Erythroblast (primary cell): Measurements from ENCODE around the gene YBX1.
"Not testable (repeated sequence)": the region's sequence is repeated elsewhere in the genome, so short reads cannot be mapped to it uniquely, and the experiment has no call there.

Experiments used
- DNase-seq, 2 experiments: peaks; one replicate each; lab custom pipeline; 2025; lab: John Stamatoyannopoulos, UW
- GATA1 ChIP-seq: IDR thresholded peaks from 2 replicates; pipeline ENCODE4 v1.6.1; 2011; ENCODE audit warnings: low read depth, mild to moderate bottlenecking, control low read depth, low read length, moderate library complexity
- POLR2A ChIP-seq: IDR thresholded peaks from 2 replicates; pipeline ENCODE4 v1.6.1; 2011; ENCODE audit warnings: mild to moderate bottlenecking, low read length

YBX1 gene

DNA sequence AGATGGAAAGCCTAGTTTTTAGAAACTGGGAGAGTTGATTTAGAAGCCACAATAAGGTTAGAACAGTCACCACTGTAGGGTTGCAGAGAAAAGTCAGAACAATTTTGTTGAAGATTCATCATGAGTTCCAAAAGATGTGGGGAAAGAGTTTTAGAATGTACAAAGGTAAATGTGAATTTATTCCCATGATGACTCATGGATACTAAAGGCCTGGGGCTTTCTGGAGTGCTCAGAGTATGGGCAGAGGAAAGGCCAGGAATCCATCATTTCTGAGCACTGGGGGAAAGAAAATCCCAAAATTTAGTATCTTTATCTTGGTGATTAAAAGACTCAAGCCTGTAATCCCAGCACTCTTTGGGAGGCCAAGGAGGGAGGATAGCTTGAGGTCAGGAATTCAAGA is 17.8 kb downstream of the YBX1 start:
- DNase-seq, result no peak
- TF ChIP-seq GATA1, result no peak

DNA sequence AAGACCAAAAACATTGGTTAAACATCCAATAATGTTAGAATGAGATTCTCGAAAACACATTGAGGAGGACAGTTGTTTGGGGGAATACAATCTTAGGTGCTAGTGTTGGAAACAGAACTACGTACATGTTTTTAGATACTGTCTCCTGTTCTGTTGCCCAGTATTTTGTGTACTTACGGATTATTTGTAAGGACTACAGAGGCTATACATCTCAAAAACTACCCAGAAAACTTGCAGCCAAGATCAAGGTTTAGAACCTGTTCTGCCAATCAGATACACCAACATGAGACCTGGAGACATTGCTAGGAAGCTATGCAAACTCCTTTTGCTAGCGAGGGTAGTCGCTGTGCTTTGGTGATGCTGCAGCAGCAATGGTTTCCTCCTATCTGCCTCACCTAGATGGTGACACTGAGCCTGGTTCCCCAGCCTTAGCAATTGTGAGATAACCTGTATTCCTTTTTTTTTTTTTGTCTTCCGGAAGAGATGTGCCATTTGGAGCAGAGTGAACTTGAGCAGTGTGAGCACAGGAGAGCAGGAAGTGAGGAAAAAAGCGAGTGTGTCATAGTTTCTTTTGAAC is 21.8 kb downstream of the YBX1 start:
- TF ChIP-seq GATA1 (no peak), POLR2A (no peak)
- no peak for DNase-seq

DNA sequence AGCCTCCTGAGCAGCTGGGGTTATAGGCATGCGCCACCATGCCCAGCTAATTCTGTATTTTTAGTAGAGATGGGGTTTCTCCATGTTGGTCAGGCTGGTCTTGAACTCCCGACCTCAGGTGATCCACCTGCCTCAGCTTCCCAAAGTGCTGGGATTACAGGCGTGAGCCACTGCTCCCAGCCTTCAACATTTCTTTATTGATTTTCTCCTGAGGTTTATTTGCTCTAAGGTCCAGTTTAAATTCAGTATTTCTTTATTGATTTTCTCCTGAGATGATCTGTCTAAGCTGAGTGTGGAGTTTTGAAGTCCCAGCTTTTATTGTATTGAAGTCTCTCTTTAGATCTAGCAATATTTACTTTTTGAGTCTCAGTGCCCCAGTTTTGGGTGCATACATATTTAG is 30.6 kb downstream of the YBX1 start:
- not testable (repeated sequence) for DNase-seq

DNA sequence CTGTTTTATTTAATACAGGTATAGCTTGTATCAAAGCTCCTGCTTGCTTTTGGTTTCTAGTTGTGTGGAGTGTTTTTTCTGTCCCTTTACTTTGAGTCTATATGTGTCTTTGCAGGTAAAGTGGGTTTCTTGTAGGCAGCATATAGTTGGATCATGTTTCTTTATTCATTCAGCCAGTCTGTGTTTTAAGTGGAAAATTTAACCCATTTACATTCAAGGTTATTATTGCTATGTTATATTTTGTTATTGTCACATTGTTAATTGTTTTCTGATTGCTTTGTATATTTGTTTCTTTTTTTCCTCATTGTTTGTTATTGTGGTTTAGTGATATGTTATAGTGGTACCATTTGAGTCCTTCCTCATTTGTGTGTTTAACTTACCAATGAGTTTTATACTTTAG is 31.1 kb downstream of the YBX1 start:
- TF ChIP-seq GATA1 (no peak), POLR2A (no peak)
- no peak for DNase-seq

DNA sequence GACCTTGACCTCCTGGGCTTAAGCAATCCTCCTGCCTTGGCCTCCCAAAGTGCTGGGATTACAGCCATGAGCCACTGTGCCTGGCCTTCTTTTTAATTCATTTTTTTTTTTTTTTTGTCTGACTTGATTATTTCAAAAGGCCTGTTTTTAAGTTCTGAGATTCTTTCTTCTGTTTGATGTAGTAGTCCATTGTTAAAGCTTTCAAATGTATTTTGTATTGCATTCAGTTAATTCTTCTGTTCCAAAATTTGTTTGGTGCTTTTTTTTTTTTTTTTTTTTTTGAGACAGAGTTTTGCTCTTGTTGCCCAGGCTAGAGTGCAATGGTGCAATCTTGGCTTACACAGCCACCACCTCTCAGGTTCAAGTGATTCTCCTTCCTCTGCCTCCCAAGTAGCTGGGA is 32.2 kb downstream of the YBX1 start:
- not testable (repeated sequence) for DNase-seq

DNA sequence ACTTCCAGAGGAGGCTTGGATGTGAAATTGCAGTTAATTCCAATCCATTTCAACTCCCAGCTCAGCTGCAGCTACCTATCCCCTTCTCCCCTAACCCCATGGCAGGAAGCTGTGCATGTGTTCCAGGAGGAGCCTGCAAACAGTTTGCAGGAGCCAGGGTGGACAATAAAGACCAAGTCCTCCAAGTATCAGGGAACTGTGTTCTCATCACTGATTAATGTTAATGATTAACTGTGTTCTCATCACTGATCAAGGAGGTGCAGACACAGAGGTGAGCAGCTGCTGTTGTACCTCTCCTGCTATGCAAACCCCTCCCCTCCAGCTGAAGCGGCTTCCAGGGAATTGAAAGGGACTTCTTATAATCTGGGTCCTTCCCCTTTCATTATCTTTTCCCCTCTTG is 38.6 kb downstream of the YBX1 start:
- no peak for TF ChIP-seq POLR2A
- DNase-seq, result no peak

DNA sequence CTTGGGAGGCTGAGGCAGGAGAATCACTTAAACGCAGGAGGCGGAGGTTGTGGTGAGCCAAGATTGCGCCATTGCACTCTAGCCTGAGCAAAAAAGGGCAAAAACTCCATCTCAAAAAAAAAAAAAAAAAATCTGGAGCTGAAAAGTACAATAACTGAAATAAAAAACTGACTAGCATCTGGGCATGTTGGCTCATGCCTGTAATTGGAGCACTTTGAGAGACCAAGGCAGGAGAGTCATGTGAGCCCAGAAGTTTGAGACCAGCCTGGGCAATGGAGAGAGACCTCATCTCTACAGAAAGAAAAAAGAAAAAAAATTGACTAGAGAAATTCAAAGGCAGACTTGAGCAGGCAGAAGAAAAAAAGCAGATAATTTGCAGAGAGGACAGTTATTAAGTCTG is 39.7 kb downstream of the YBX1 start:
- no peak for DNase-seq
- TF ChIP-seq POLR2A (no peak), GATA1 (no peak)

DNA sequence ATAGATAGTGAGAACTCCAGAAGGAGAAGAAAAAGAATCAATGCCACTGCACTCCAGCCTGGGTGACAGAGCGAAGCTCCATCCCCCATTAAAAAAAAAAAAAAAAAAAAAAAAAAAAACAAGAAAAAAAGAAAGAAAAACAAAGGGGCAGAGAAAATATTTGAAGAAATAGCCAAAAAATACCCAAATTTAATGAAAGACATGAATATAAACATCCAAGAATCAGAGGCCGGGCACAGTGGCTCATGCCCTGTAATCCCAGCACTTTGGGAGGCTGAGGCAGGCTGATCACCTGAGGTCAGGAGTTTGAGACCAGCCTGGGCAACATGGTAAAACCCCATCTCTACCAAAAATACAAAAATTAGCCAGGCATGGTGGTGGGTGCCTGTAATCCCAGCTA is 40.2 kb downstream of the YBX1 start:
- DNase-seq, result not testable (repeated sequence)

DNA sequence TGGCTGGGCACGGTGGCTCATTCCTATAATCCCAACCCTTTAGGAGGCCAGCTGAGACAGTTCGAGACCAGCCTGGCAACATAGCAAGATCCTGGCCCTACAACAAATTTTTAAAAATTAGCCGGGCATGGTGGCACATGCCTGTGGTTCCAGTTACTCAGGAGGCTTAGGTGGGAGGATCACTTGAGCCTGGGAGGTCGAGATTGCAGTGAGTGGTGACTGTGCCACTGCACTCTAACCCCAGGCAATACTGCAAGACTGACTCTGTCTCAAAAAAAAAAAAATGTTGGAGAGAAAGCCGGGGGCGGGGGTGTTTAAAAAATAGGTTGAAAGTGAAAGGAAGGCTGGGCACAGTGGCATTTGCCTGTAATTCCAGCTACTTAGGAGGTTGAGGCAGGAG is 41.3 kb downstream of the YBX1 start:
- TF ChIP-seq GATA1, result no peak
- TF ChIP-seq POLR2A, result no peak
- DNase-seq, result no peak

DNA sequence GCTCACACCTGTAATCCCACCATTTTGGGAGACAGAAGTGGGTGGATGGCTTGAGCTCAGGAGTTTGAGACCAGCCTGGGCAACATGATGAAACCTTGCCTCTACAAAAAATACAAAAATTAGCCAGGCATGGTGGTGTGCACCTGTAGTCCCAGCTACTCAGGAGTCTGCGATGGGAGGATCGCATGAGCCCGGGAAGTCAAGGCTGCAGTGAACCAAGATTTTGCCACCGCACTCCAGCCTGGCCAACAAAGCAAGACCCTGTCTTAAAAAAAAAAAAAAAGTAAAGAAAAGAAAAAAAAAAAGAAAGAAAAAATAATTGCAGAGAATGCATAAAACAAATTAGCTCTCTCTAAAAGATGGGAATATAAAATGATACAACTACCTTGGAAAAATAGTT is 43.6 kb downstream of the YBX1 start:
- DNase-seq, result not testable (repeated sequence)

DNA sequence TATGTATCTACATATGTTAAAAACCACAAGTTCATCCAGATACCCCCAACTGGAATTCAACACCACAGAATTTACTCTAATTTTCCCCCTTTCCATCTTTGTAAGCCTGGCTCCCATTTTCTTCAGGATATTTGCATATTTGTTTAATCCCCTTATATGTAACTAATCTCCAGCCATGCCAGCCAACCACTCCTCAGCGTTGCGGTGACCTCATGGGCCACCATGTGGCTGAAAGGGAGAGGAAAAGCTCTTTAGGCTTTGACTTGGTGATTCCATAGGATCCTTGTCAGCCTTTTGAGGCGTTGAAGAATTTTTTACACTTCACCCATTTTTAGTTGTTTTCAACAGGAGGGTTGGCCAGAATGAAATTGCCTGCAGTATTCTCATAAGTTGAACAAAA is 47.8 kb downstream of the YBX1 start:
- peak in 1 of 2 experiments; percentile 29 for DNase-seq
- TF ChIP-seq GATA1 (no peak), POLR2A (no peak)

DNA sequence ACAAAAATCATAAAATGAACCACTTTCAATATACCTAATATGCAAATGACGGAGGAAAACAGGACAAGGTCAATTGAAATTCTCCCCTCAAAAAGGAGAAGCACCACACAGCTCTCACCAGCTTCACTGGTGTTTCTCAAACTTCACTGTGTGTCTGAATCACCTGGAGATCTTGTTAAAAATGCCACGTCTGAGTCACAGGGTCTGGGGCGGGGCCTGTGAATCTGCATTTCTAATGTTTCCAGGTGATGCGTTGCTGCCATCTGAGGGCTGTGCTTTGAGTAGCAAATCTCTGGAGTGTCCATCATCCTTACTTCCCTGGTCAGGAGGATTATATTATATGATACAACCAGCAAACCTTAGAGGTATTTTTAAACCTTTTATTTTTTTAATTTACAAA is 48.8 kb downstream of the YBX1 start:
- DNase-seq, result peak; percentile 46 to 75
- TF ChIP-seq GATA1 (no peak), POLR2A (no peak)

DNA sequence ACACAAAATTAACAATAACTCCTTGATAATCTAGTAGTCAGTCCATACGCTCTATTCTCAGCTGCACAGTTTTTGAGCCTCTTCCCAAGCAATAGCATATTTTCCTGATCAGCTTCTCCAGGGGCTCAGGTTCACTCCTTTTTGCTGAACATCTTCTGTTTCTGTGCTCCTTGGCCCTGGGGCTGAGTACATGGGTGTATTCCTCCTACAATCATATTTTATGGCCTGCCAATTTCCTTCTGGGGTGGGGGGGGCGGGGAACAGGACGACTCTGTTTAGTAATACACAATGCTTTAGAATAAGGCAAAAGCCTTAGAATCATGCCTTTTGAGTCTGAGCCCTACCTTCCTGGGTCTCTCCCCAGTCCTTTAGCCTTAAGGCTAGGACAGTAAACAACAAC is 49.4 kb downstream of the YBX1 start:
- no peak for DNase-seq
- no peak for TF ChIP-seq POLR2A
- no peak for TF ChIP-seq GATA1

DNA sequence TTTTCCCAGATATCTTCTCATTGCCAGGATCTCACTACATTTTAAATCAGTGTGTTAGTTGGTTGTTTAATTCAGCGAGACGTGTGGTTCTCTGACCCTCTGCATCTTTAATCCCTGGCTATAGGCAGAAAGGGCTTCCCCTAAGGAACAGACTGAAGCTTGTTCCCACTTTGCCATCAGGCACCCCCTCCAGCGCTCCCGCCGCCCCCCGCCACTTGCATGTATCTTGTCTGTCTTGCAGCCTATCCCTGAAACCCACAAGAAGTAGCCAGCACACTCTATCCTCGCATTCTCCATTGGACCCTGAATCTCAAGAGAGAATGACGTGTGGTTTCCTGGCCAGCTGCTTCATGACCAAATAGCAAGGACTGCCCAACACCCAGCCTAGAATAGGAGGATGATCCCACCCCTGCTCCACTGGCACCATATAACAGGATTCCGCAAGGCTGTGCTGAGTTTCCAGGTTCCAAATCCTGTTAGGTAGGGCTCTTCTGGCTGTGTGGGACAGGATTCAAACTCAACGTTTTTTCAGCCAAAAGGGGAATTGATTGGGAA is 50.0 kb downstream of the YBX1 start:
- DNase-seq, result no peak
- TF ChIP-seq POLR2A (no peak), GATA1 (no peak)

DNA sequence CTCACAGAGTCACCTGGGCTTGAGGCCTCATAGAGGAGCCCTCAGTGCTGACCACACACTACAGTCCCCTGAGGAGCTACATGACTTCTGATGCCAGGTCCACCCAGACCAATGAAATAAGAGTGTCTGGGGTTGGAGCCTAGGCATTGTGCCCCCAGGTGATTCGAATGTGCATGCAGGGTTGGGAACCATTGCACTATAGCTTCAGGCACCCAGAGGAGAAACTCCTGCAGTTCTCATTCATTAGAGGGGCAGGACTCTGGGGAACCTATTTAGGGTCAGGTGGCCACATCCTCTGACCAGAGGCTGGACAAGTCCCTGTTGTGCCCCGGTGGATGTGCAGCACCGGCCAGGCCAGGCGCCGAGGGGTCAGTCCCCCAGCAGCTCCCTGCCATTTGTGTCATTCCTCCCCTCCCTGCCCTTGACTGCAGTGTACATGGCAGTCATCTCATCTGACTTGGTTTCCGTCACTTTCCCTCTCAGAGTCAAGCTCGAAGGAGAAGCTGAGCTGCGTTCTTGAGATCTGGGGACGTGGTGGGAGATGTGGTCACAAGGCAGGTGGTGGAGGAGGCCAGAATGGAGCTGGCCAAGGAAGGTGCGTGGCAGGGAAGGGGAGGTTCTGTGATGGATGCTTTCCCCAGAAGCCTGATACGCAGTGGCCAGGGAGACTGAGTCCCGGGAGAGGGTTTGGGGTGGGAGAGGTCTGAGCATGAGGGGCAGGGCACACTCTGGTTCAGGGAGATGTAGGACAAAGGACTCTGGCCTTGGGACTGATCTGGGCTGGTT is 51.4 kb downstream of the YBX1 start:
- TF ChIP-seq POLR2A (no peak), GATA1 (no peak)
- DNase-seq, result no peak
